ENCODE results near the gene LRRC26.

DNA sequence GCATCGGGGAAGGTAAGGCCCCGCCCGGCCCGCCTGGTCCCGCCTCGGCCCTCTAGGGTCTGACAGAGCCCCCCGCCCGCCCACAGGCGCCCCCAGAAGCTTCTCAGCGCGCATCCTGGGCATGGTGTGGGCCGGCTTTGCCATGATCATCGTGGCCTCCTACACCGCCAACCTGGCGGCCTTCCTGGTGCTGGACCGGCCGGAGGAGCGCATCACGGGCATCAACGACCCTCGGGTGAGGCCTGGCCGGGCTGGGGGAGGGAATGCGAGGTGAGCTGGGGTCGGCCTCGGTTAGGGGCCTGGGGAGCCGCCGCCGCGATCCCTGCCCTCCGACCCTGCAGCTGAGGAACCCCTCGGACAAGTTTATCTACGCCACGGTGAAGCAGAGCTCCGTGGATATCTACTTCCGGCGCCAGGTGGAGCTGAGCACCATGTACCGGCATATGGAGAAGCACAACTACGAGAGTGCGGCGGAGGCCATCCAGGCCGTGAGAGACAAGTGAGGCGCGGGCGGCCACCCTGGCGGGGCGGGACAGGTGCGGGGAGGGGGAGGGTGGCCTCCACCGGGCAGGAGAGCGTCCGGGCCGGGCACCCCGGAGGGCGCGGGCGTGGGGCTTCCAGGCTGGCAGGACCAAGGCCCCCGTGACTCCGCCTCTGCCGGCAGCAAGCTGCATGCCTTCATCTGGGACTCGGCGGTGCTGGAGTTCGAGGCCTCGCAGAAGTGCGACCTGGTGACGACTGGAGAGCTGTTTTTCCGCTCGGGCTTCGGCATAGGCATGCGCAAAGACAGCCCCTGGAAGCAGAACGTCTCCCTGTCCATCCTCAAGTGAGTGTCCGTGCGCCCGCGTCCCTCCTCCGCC lies 7.1 kb downstream of the LRRC26 start:
- no peak for TF ChIP-seq TARDBP (IDR thresholded peaks at IDR 0.05)
- TF ChIP-seq L3MBTL2 (conservative IDR thresholded peaks at IDR 0.05): no peak
- TF ChIP-seq CTBP1 (IDR thresholded peaks at IDR 0.05; ENCODE audit: borderline replicate concordance): no peak
- TF ChIP-seq BHLHE40 (IDR thresholded peaks at IDR 0.05; ENCODE audit: borderline replicate concordance): no peak
- TF ChIP-seq LEF1 (IDR thresholded peaks at IDR 0.05; ENCODE audit: borderline replicate concordance): no peak
- TF ChIP-seq FOXK2 (IDR thresholded peaks at IDR 0.05): no peak
- TF ChIP-seq FOXM1 (IDR thresholded peaks at IDR 0.05; ENCODE audit: borderline replicate concordance): no peak
